GM20431 (cell line): ENCODE measurements around the gene CEP72.
"Not testable (repeated sequence)": the region's sequence is repeated elsewhere in the genome, so short reads cannot be mapped to it uniquely, and the experiment has no call there.

Experiments used
- in situ Hi-C: fragments of 300-500 bp; cut with MseI, MboI; formaldehyde crosslinking; loops from one replicate; pipeline ENCODE4 v1.15.0; 2020; ENCODE audit warnings: low sequenced_read_pairs; ENCODE audit not compliant: unreplicated experiment

Gene CEP72

DNA sequence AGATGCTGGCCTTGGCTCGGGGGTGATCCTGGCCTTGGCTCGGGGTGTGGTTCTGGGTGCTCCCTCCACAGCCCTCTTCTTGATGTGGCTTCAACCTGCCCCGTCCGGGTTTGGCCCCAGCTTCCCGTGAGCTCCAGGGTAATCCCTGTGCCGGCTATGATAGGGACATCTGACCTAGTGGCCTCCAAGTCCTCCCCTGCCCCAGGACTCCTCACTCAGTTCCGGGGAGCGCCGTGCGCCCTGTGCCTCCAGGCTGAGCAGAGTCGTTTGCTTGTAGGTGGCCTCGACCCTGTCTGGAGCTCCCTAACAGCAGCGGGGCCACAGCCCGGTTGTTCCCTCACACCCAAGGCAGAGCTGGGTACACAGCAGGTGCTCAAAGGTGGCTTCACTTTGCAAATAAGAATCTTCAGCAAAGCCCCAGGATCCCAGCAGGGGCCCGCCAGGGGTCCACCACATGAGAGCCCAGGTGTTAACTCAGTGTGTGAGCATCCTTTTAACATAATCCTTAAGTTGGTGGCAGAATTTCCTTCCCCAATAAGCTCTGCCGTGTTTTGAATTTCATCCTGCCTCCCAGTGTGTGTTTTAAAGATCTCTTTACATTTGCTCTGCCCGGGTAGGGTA lies 32.3 kb upstream of the CEP72 start:
- in situ Hi-C loops: no loop called here

DNA sequence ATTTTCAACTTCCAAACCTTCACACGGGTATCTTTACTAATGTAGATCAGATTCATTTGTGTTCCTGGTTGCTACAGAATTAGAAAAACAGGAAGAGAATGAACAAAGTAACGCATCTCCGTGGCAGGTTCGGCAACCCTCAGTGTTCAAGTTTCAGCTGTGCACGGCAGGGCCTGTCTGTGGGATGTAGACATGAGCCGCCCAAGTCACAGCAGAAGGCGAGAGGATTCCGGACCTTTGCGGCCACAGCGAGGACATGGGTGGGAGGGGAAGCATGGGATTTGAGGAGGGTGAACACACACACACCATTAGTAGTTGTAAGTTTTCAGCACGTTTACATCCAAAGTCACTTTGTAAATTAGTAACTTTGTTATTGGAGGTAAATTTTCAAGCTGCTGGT lies 31.7 kb upstream of the CEP72 start:
- in situ Hi-C loops: no loop called here

DNA sequence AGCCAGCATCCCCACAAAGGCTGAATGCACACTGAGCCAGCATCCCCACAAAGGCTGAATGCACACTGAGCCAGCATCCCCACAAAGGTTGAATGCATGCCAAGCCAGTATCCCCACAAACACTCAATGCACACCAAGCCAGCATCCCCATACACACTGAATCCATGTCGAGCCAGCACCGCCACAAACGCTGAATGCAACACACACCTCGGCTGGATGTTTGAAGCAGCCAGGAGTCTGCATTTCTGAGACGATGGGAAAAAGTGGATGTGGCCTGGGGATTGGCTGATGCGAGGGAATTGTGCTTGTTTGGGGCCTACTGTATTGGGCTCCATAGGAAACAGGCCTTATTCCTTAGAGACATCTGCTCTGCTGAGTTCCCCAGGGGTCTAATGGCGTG lies 30.9 kb upstream of the CEP72 start:
- in situ Hi-C loops: no loop called here

DNA sequence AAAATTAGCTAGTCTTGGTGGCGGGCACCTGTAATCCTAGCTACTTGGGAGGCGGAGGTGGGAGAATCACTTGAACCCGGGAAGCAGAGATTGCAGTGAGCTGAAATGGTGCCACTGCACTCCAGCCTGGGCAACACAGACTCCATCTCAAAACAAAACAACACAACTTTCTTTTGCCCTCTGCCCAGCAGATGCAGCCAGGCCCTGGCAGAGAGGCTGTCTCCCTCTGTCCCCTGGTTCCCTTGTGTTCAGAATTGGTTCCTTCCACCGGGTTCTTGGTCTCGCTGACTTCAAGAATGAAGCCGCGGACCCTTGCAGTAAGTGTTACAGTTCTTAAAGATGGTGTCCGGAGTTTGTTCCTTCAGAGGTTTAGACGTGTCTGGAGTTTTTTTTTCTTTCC lies 30.2 kb upstream of the CEP72 start:
- in situ Hi-C loops: no loop called here

DNA sequence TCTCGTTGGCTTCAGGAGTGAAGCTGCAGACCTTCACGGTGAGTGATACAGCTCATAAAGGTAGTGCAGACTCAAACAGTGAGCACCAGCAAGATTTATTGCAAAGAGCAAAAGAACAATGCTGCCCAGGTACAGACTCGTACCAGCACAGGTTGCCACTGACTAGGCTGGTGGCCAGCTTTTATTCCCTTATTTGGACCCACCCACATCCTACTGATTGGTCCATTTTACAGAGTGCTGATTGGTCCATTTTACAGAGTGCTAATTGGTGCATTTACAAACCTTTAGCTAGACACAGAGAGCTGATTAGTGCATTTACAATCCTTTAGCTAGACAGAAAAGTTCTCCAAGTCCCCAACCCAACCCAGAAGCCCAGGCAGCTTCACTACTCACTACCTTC lies 29.7 kb upstream of the CEP72 start:
- in situ Hi-C loops: not testable (repeated sequence)

DNA sequence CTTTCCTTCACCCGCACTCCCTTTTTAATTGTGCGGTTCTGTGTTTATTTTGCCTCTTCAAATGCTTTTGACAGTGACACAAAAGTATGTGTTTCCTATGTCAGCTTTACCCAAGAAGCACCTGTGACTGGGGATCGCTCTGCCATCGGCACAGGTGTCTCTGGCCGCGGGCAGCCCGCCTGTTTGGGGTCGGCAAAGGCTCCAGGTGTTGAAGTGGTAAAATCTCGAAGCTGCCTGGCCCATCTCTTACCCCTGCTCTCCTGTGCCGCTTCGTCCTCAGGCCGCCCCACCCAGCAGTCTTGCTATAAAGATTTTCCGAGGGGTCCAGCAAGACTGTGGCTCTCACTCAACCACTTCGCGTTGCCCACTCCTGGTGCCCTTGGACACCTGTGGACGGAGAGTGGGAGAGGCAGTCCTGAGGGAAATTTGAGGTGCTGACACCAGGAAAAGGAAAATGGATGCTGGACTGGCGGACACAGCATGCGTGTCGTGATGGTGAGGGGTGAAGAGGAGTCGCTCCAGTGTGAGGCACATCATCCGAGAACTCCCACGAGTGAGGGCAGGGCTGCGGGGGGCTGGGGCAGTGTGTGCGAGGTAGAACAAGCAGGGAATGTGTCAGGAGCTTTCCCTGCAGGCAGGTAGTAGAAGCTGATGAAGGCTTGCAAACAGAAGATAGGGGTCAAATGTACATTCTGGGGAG lies 29.1 kb upstream of the CEP72 start:
- in situ Hi-C loops: no loop called here

DNA sequence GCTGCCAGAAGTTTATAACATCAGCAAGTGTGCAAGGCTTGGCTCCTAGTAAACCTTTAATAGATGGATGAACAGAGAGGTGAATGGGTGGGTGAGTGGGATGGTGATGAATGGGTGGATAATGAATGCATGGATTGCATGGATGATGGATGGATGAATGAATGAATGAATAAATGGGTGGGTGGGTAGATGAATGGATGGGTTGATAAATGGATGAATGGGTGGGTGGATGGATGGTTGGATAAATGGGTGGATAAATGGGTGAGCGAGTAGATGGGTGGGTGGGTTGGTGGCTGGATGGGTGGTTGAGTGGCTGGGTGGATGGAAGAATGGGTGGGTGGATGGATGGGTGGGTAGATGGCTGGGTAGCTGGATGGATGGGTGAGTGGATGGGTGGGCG lies 28.5 kb upstream of the CEP72 start:
- in situ Hi-C loops: no loop called here

DNA sequence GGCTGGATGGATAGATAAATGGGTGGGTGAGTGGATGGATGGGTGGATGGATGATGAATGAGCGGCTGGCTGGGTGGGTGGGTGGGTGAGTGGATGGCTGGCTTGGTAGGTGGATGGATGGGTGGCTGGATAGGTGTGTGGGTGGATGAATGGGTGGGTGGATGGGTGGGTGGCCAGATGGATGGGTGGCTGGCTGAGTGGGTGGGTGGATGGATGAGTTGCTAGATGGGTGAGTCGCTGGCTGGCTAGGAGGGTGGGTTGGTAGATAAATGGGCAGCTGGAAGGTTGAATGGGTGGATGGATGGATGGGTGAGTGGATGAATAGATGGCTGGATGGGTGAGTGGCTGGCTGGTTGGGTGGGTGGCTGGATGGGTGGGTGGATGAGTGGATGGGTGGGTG lies 27.9 kb upstream of the CEP72 start:
- in situ Hi-C loops: no loop called here

DNA sequence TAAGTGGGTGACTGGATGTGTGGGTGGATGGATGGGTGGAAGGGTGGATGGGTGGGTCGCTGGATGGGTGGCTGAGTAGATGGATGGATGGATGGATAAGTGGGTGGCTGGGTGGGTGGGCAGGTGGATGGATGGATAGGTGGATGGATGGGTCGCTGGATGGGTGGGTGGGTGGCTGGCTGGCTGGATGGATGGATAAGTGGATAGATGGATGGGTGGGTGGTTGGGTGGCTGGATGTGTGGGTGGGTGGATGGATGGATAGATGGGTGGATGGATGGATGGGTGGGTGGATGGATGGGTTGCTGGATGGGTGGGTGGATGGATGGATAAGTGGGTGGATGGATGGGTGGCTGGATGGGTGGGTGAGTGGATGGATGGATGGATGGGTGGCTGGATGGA lies 27.3 kb upstream of the CEP72 start:
- in situ Hi-C loops: no loop called here

DNA sequence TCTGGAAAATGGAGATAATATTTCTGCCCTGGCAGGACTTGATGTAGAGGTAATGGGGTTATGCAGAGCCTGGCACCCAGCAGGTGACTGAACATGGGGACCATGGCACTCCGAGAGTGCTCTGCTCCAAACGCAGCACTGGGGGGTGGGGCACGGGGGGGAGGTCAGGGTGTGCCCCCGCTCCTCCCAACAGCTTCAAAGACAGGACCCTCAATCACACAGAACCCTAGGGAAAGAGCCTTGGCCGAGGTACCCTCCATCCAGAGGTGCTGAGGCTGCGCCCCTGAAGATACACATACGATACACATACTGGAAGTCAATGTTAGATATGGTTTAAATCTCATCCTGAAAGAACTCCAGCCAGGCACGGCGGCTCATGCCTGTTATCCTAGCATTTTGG lies 26.6 kb upstream of the CEP72 start:
- in situ Hi-C loops: no loop called here

DNA sequence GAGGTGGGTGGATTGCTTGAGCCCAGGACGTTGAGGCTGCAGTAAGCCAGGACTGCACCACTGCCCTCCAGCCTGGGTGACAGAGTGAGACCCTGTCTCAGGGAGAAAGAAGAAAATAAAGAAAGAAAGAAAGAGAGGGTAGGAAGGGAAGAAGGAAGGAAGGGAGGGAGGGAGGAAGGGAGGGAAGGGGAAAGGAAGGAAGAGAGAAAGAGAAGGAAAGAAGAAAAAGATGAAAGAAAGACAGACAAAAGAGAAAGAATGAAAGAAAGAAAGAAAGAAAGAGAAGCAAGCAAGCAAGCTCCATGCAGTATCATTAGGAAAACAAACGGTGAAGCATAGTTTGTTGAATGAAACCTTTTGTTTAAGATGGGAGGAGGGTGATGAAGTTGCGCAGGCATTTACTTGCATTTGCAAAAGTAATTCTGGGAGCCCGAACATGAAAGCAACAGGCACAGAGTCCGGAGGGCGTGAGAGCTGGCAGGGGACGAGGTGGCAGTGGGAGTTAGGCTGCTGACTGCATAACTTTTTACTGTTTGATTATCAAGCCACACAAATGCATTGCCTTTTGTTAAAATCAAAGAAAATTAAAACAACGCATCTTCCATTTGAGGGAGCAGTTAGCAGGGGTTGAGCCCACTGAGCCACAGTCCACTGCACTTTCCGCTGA lies 26.0 kb upstream of the CEP72 start:
- in situ Hi-C loops: no loop called here

DNA sequence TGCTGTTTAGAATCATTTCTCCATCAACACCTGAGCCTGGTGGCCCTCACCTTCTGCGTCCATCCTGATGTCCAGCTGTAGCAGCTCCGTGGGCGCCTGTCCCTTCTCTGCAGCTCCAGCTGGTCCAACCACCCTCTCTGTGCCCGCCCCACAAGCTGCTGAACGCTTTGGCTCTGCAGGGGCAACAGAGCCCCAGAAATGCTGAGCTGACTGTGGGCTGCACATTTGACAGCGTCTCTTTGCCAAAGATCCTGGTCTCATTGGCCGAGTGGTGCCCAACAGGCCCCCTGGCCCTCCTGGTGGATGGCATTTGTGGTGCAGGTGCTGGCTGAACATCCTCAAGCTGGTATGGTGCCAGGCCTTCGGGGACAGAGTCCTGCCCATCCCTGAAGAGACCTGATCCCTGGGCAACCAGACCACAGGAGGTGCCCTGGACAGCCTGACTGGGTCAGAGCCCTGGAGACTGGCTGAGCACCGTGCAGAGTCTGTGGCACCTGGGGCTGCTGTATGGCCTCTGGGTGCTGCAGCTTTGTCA lies 25.3 kb upstream of the CEP72 start:
- in situ Hi-C loops: no loop called here

DNA sequence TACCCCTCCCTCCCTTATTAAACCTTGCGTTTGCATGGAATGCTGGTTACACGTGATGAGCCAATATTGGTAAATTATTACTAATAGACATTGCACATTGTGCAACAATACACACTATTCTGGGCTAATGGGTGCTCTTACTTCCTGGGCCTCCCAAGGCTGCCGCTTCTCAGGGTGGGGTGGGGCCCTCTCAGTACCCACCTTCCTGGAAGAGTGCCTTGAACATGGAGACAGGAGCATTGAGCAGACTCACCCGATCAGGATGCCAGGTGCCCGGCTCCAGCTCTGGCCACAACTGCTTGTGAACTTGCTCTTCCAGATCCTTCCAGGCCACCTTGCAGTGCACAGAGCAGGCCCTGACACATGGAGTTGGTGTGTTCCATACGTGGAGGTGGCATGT lies 24.7 kb upstream of the CEP72 start:
- in situ Hi-C loops: no loop called here

DNA sequence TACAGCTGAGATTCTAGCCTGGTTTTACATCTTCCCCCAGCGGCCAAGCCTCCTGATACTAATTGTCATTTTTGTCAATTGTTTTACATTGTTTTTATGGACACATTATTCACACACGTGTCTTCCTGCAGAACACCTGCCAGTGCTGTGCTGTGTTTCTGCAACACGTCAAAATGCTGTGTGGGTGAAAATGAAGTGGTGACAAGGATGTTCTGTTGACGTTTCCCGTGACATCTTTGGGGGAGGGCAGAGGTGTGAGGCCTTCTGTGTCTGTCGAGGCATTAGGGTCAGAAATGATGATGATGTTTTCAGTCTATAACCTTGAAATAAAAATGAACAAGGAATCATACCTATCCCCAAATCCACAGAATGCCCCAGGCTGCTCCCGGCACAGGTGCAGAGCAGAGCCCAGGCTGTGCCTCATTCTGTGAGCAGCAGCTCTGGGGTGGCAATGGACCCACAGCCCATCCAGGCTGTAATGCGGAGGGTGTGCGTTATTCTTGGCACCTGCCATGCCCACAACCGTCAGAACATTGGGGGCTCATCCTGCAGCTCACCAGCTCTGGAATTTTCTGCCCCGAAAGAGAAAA lies 23.6 kb upstream of the CEP72 start:
- in situ Hi-C loops: no loop called here

DNA sequence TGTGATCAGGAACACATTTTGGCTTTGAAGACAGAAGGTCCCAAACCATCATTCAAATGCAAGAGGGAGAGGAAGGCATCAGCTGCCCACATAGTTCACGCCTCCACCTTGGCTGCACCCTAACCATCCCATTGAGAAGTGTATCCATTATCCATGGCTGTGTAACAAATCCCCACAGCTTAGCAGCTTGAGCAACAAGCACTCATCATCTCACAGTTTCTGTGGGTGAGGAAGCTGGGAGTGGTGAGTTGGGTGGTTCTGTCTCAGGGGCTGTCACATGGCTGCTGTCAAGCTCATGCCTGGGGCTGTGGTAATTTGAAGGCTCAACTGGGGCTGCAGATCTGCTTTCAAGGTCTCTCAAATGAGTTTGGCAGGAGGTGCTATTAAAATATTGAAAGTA lies 23.0 kb upstream of the CEP72 start:
- in situ Hi-C loops: no loop called here

DNA sequence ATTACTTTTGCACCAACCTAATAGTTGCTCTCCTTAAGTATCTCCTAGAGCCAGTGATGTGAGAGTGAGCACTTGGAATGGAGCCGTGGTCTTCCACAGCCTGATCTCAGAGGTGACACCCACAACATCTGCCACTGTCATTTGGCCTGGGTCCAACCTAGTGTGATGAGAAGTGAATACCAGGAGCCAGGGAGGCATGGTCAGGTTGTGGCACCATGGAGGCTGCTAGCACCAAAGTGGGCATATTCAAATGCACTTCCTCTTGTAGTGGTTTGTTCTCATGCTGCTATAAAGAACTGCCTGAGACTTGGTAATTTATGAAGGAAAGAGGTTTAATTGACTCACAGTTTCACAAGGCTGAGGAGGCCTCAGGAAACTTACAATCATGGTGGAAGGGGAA lies 22.6 kb upstream of the CEP72 start:
- in situ Hi-C loops: no loop called here

DNA sequence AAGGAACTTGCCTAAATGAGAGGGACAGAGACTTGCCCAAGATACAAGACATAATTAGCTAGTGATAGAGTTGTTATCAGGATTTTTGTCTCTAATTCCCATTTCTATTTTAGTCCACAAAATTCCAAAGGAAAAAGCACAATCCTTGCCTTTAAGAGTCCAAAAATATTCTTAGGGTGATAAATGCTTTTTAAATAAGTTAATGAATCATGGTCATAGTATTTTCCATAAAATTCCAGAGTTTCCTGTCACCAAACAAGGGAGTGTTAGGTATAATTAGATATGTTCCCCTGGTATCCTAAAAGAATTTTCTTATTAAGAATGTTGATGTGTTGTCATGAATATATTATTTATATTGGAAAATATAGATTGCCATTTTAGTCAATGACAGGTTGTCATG lies 21.8 kb upstream of the CEP72 start:
- in situ Hi-C loops: loop anchor here (10.0 kb wide), 1 partner anchor 86 kb away; no protein-coding TSS in a partner anchor

DNA sequence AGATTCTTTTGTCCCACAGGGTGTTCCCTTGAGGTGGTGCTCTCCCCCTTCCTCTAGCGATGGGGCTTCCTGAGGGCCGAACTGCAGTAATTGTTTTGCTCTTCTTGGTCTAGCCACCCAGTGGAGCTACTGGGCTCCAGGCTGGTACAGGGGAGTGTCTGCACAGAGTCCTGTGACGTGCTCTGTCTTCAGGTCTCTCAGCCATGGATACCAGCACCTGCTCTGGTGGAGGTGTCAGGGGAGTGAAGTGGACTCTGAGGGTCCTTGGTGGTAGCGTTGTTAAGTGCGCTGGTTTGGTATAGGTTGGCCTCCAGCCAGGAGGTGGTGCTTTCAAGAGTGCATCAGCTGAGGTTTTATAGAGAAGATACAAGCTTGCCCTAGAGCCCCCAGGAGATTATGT lies 20.4 kb upstream of the CEP72 start:
- in situ Hi-C loops: loop anchor here (10.0 kb wide), 1 partner anchor 87 kb away; no protein-coding TSS in a partner anchor

DNA sequence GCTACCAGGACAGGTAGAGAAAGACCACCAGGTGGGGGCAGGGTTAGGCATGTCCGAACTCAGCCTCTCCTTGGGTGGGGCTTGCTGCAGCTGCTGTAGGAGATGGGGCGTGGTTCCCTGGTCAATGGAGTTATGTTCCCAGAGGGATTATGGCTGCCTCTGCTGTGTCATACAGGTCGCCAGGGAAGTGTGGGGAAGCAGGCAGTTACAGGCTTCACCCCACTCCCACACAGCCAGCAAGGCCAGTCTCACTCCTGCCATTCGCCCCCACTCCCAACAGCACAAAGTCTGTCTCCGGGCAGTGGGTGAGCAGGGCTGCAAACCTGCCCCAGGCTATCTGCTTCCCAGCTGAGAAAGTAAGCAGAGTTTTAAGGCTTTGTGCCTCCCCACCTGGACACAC lies 20.0 kb upstream of the CEP72 start:
- in situ Hi-C loops: loop anchor here (10.0 kb wide), 1 partner anchor 87 kb away; no protein-coding TSS in a partner anchor

DNA sequence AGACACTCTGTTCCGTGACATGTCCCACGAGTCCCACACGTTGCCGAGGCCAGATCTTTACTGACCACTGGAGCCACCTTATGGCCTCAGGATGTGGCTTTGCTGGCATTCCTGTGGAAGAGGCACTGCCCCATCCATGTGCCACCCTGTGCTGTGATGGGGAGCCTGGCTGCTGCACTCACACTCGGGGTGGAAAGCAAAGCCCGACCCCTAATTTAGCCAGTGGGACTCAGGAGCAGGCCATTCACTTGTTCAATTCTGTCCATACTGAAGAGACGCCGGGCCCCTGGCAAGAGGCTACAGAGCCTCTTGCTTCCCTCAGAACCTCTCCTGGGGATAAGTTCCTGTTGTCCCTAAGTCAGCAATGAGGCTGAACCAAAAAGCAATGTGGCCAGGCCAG lies 18.6 kb upstream of the CEP72 start:
- in situ Hi-C loops: loop anchor here (10.0 kb wide), 1 partner anchor 89 kb away; no protein-coding TSS in a partner anchor
